DOHH2 (cell line): ENCODE measurements around the gene HAPLN3.

Experiments used
- EZH2phosphoT487 ChIP-seq: fragments of 200-600 bp; sonication (generic); IDR thresholded peaks from 2 replicates; pipeline ENCODE4 v1.6.1; 2017; ENCODE audit warnings: borderline replicate concordance, mild to moderate bottlenecking, antibody characterized with exemption, low read length, moderate library complexity, mixed read lengths
- TF ChIP-seq, protein P1 (sequence below): fragments of 200-600 bp; sonication (generic); IDR thresholded peaks from one replicate; pipeline ENCODE4 v1.5.1; 2014; ENCODE audit warnings: antibody characterized with exemption, mild to moderate bottlenecking, low read depth, low read length; ENCODE audit not compliant: poor library complexity, severe bottlenecking

DNA sequence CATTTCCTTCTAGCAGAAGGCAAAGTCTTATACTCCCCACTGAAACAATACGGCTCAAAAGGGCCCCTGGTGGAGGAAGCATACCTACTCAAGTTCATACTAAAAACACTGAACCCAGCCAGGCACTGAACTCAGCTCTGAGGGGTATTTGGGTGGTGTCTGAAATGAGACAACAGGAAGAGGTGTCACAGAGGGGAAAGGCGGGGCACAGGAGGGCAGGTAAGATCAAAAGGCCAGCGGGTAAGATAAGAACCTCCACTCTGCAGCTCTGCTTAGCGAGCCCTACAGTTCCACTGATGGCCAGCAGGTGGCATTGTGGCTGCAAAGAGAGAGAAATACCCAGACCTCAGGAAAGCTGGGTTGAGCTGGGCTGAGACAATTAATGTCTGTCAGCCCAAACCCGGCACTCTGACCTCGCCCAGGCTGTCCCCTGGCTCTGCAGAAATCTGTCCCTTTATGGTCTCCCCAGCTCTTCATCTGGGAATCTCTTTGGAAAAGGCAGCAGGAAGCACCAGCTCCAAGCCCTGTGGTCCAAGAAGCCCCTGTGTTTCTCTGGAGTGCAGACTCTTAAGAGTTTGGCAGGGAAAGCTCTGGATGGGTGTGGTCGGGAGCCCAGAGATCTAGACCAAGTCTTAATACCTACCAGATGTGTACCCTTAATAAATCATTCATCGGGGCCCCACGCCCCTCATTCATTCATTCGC is 9.4 kb upstream of the HAPLN3 start:
- TF ChIP-seq, protein P1, sequence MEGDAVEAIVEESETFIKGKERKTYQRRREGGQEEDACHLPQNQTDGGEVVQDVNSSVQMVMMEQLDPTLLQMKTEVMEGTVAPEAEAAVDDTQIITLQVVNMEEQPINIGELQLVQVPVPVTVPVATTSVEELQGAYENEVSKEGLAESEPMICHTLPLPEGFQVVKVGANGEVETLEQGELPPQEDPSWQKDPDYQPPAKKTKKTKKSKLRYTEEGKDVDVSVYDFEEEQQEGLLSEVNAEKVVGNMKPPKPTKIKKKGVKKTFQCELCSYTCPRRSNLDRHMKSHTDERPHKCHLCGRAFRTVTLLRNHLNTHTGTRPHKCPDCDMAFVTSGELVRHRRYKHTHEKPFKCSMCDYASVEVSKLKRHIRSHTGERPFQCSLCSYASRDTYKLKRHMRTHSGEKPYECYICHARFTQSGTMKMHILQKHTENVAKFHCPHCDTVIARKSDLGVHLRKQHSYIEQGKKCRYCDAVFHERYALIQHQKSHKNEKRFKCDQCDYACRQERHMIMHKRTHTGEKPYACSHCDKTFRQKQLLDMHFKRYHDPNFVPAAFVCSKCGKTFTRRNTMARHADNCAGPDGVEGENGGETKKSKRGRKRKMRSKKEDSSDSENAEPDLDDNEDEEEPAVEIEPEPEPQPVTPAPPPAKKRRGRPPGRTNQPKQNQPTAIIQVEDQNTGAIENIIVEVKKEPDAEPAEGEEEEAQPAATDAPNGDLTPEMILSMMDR = peak; percentile 94
- no peak for TF ChIP-seq EZH2phosphoT487
